ENCODE results near the gene TMEM267. TPM values are rescaled to one million over a fixed set of nuclear protein-coding genes. Genes with fewer than 3 reads are reported as not detected.
A peak's percentile ranks its signal among the peaks of the same experiment; 100 is the strongest.

TMEM267 gene
- total RNA-seq (2013; cell fraction: nucleolus; rRNA removed), result 16.1 and 17.4 TPM in 2 replicates
- total RNA-seq (2014; rRNA removed), result 7.7 and 15.3 TPM in 2 replicates
- total RNA-seq (2014; rRNA removed; fragmentation: Illumina TruSeq; extraction: Trizol), result 8.2 and 9.0 TPM in 2 replicates
- total RNA-seq (2021), result 11.3 and 11.7 TPM in 2 replicates
- polyA plus RNA-seq (2011; ENCODE audit: low read depth), result 11.2 TPM
- 16.4 and 20.3 TPM in 2 replicates for polyA plus RNA-seq (2011; rRNA removed)
- 4.9 and 6.1 TPM in 2 replicates for polyA plus RNA-seq (2011; cell fraction: cytosol; rRNA removed)
- 8.3 and 9.7 TPM in 2 replicates for polyA plus RNA-seq (2011; cell fraction: nucleus; rRNA removed)
- 7.5 and 8.9 TPM in 2 replicates for polyA plus RNA-seq (2012)
- polyA plus RNA-seq (2014; fragmentation: Illumina TruSeq; extraction: Trizol), result 10.6 and 11.0 TPM in 2 replicates
- polyA plus RNA-seq (2014; fragmentation: Nextera tagmentation; extraction: Ambion mirVana), result 10 to 100 TPM; 20.5 to 37.3 TPM
- polyA plus RNA-seq (2014; rRNA removed), result 7.4 and 9.5 TPM in 2 replicates
- 10 to 100 TPM; 15.3 to 18.4 TPM for polyA plus RNA-seq (2016; fragmentation: Nextera tagmentation; extraction: Ambion mirVana)
- 18.5 and 19.2 TPM in 2 replicates for polyA minus RNA-seq (2011; rRNA and poly(A)+ RNA removed)
- polyA minus RNA-seq (2011; cell fraction: cytosol; rRNA and poly(A)+ RNA removed), result 4.6 and 6.3 TPM in 2 replicates
- 2.8 and 3.5 TPM in 2 replicates for polyA minus RNA-seq (2011; cell fraction: nucleus; rRNA and poly(A)+ RNA removed)
- percentile 85 among the genes with signal in this experiment for Bru-seq, nascent RNA
- BruChase-seq, experiment 1, labeled RNA remaining after a 6-hour chase, result percentile 82 among the genes with signal in this experiment
- BruChase-seq, experiment 2, labeled RNA remaining after a 2-hour chase, result percentile 85 among the genes with signal in this experiment
- long read RNA-seq, experiment 1, transcript TMEM267-201 (3 exons, 2,338 nt), result major isoform, 7 of 13 reads
- long read RNA-seq, experiment 1, partial matches to known transcripts, result 2 of 13 reads
- long read RNA-seq, experiment 1, other reads (novel, unspliced or antisense), result 4 of 13 reads
- long read RNA-seq, experiment 2, transcript TMEM267-201 (3 exons, 2,338 nt), result major isoform, 61 of 86 reads
- long read RNA-seq, experiment 2, partial matches to known transcripts, result 7 of 86 reads
- long read RNA-seq, experiment 2, other reads (novel, unspliced or antisense), result 13 of 86 reads

- peak within 1 kb of the TSS; percentile 99 for H3K9ac ChIP-seq (ENCODE audit: control insufficient read depth, insufficient read depth, low read length)
- H3K27ac ChIP-seq (ENCODE audit: control insufficient read depth, insufficient read depth), result peak within 1 kb of the TSS; percentile 100
- H4K20me1 ChIP-seq (ENCODE audit: control insufficient read depth, insufficient read depth), result no peaks in the 10 kb centered on the region
- intact Hi-C loops (cut with micrococcal nuclease; ENCODE audit: unreplicated experiment) (loop anchor here (1.0 to 10.0 kb wide), 9 partner anchors 32 to 491 kb away; partner anchors contain the start of genes C5orf34, HMGCS1, NNT and PAIP1), in situ Hi-C loops (cut with MboI) (no loop called here)
- ChIA-PET RAD21 (ENCODE audit: unreplicated experiment) (interaction anchor here (0.6 to 2.8 kb wide), 29 partner anchors 8 to 442 kb away, joined by 3 to 26 read pairs (median 4); partner anchors contain the start of genes C5orf34, HMGCS1, NNT and ZNF131), CTCF (interaction anchor here (0.6 to 4.1 kb wide), 49 partner anchors 8 to 491 kb away, joined by 3 to 20 read pairs (median 4); partner anchors contain the start of genes C5orf34, HMGCS1, NNT and ZNF131), POLR2A (interaction anchor here (0.6 to 3.4 kb wide), 11 partner anchors 14 to 419 kb away, joined by 3 to 24 read pairs (median 14); partner anchors contain the start of genes C5orf34, HMGCS1, NNT and ZNF131), SMC1A (ENCODE audit: uncharacterized antibody, unreplicated experiment) (interaction anchor here (0.6 to 3.4 kb wide), 28 partner anchors 8 to 491 kb away, joined by 3 to 20 read pairs (median 4); partner anchors contain the start of genes C5orf34, CCL28, HMGCS1 and NNT)
- WGBS (ENCODE audit: insufficient coverage, insufficient replicate concordance, low lambda C conversion rate, missing lambda C conversion rate), result 1% methylated on average over 62 of the region's 62 CpGs
- DNase-seq (ENCODE audit: low read depth, low spot score) (peak; percentile 67), FAIRE-seq (peak; percentile 70), ATAC-seq (peak; percentile 95)
- H3K79me2 ChIP-seq (ENCODE audit: control insufficient read depth, insufficient read depth, low read length), result peaks cover 21% of the 10 kb centered on the region
- H3K9me3 ChIP-seq (replicated peaks; ENCODE audit: control insufficient read depth, insufficient read depth, low read length), result no peaks in the 10 kb centered on the region
- peak within 1 kb of the TSS; percentile 73 for H3K4me2 ChIP-seq (ENCODE audit: control insufficient read depth, insufficient read depth)
- peak within 1 kb of the TSS; percentile 80 for H3K4me3 ChIP-seq
- peak within 1 kb of the TSS; percentile 95 for H2AFZ ChIP-seq (ENCODE audit: control insufficient read depth, low read depth, low read length)
- H3K27me3 ChIP-seq (replicated peaks in 1 of 2; ENCODE audit: control insufficient read depth in 2 of 2, insufficient read depth in 2 of 2, low read length in 1 of 2), result no peaks in the 10 kb centered on the region
- peaks cover 3% of the 10 kb centered on the region for H3K4me1 ChIP-seq (ENCODE audit: control insufficient read depth, insufficient read depth, low read length)
- BruUV-seq (replicated peaks), result no TSS peak
- H3K36me3 ChIP-seq (ENCODE audit: control insufficient read depth in 2 of 2, insufficient read depth in 2 of 2, low read length in 1 of 2), result 0 out of 4 replicates have a peak, but pooled peaks cover 0 to 3% of the 10 kb centered on the region in 2 experiments
- TF ChIP-seq SMAD1 (IDR thresholded peaks at IDR 0.05; ENCODE audit: low read depth, partially characterized antibody) (peak; percentile 56), MYC (IDR thresholded peaks at IDR 0.05; ENCODE audit: insufficient read depth, insufficient read length, insufficient replicate concordance, low read length, severe bottlenecking) (no peak), ZSCAN29 (IDR thresholded peaks at IDR 0.05) (no peak), KAT2A (conservative IDR thresholded peaks at IDR 0.05; ENCODE audit: control insufficient read depth, low read depth, low read length) (no peak), NRF1 (conservative IDR thresholded peaks at IDR 0.05; ENCODE audit: low read depth, low read length) (no peak), ETV6 (conservative IDR thresholded peaks at IDR 0.05 in 1 of 2, IDR thresholded peaks at IDR 0.05 in 1 of 2; ENCODE audit: borderline replicate concordance in 1 of 2, low read depth in 1 of 2) (no peak), ZNF24 (IDR thresholded peaks at IDR 0.05) (0 out of 2 replicates have a peak, but pooled peaks have one; percentile 37), NFYA (IDR thresholded peaks at IDR 0.05; ENCODE audit: borderline replicate concordance, low read depth, low read length) (no peak), USF2 (IDR thresholded peaks at IDR 0.05; ENCODE audit: borderline replicate concordance, low read depth, low read length) (no peak), CEBPB (IDR thresholded peaks at IDR 0.05; ENCODE audit: borderline replicate concordance in 1 of 2, low read depth in 2 of 2, low read length in 2 of 2) (no peak; a peak in 1 of 4 replicates), HCFC1 (IDR thresholded peaks at IDR 0.05; ENCODE audit: low read length) (peak; percentile 54), RELB (IDR thresholded peaks at IDR 0.05; ENCODE audit: low read depth) (no peak)
Observed at GRCh38 chr5:43483298-43484105, at the start of gene TMEM267. TMEM267 (minus strand) TSS chr5:43483865; CDS start chr5:43453969, 29,896 bp downstream.

Data from GM12878 (cell line).